Neural cell (in vitro differentiated cells): ENCODE measurements around the gene PDE10A. TPM values are rescaled to one million over a fixed set of nuclear protein-coding genes. Genes with fewer than 3 reads are reported as not detected.

Source experiments
- H2AFZ ChIP-seq: fragments of 200-600, 300-800 bp; sonication (generic), shearing (Covaris generic); 2 replicates; pipeline ENCODE4 v1.6.0; 2014; ENCODE audit warnings: low read depth, mild to moderate bottlenecking, antibody characterized with exemption, low read length, moderate library complexity
- H3F3A ChIP-seq: fragments of 200-600 bp; shearing (Covaris generic); 2 replicates; pipeline ENCODE4 v1.6.1; 2016; ENCODE audit warnings: mild to moderate bottlenecking, moderate library complexity, mixed read lengths, antibody characterized with exemption, low read length; ENCODE audit not compliant: insufficient read depth, poor library complexity, severe bottlenecking
- H3K27ac ChIP-seq: fragments of 200-600, 300-800 bp; sonication (generic), shearing (Covaris generic); 2 replicates; pipeline ENCODE4 v1.5.1; 2014; ENCODE audit warnings: mild to moderate bottlenecking, low read length, moderate library complexity
- H3K27me3 ChIP-seq: fragments of 300-800, 200-600 bp; sonication (generic), shearing (Covaris generic); 2 replicates; pipeline ENCODE4 v1.6.0; 2014; ENCODE audit warnings: mild to moderate bottlenecking, low read depth, low read length, moderate library complexity; ENCODE audit not compliant: insufficient read depth
- H3K36me3 ChIP-seq: fragments of 300-800, 200-600 bp; sonication (generic), shearing (Covaris generic); 2 replicates; pipeline ENCODE4 v1.5.1; 2014; ENCODE audit warnings: mild to moderate bottlenecking, antibody characterized with exemption, low read length, moderate library complexity; ENCODE audit not compliant: insufficient read depth
- H3K4me2 ChIP-seq: fragments of 300-800, 200-600 bp; sonication (generic), shearing (Covaris generic); 2 replicates; pipeline ENCODE4 v1.6.0; 2014; ENCODE audit warnings: mild to moderate bottlenecking, low read length
- H3K4me3 ChIP-seq: fragments of 300-800, 200-600 bp; sonication (generic), shearing (Covaris generic); 2 replicates; pipeline ENCODE4 v1.5.1; 2014; ENCODE audit warnings: mild to moderate bottlenecking, low read length, moderate library complexity
- H3K79me2 ChIP-seq: fragments of 200-600 bp; shearing (Covaris generic); replicated peaks from 2 replicates; pipeline ENCODE4 v1.6.0; 2014; ENCODE audit warnings: mild to moderate bottlenecking, low read length, moderate library complexity; ENCODE audit not compliant: insufficient read depth
- H3K9ac ChIP-seq: fragments of 300-800, 200-600 bp; sonication (generic), shearing (Covaris generic); 2 replicates; pipeline ENCODE4 v1.6.1; 2016; ENCODE audit warnings: mild to moderate bottlenecking, low read length, mixed read lengths
- H3K9me2 ChIP-seq: fragments of 200-600 bp; shearing (Covaris generic); 2 replicates; pipeline ENCODE4 v1.6.1; 2016; ENCODE audit warnings: mild to moderate bottlenecking, low read length, mixed read lengths; ENCODE audit not compliant: insufficient read depth
- H3K9me3 ChIP-seq: fragments of 200-600, 300-800 bp; sonication (generic), shearing (Covaris generic); 2 replicates; pipeline ENCODE4 v1.6.1; 2016; ENCODE audit warnings: mild to moderate bottlenecking, mixed run types, low read length, moderate library complexity, mixed read lengths
- H4K20me1 ChIP-seq: fragments of 200-600 bp; shearing (Covaris generic); 2 replicates; pipeline ENCODE4 v1.6.1; 2016; ENCODE audit warnings: mild to moderate bottlenecking, mixed run types; ENCODE audit not compliant: insufficient read depth
- CTCF ChIP-seq: fragments of 450-650 bp; IDR thresholded peaks from 2 replicates; pipeline ENCODE4 v1.5.1; 2014; ENCODE audit warnings: antibody characterized with exemption, mild to moderate bottlenecking, moderate library complexity; ENCODE audit not compliant: poor library complexity, severe bottlenecking
- EP300 ChIP-seq: fragments of 450-650 bp; conservative IDR thresholded peaks from 2 replicates; pipeline ENCODE4 v1.6.1; 2014; ENCODE audit warnings: antibody characterized with exemption, mild to moderate bottlenecking, moderate library complexity; ENCODE audit not compliant: poor library complexity, severe bottlenecking
- EZH2 ChIP-seq: fragments of 200-600, 300-800 bp; shearing (Covaris generic), sonication (generic); IDR thresholded peaks from 2 replicates; pipeline ENCODE4 v1.6.1; 2014; ENCODE audit warnings: antibody characterized with exemption, low read length, borderline replicate concordance, mild to moderate bottlenecking; ENCODE audit not compliant: insufficient read depth, poor library complexity, severe bottlenecking
- MXI1 ChIP-seq: fragments of 450-650 bp; conservative IDR thresholded peaks from 2 replicates; pipeline ENCODE4 v1.6.1; 2014; ENCODE audit warnings: antibody characterized with exemption, mild to moderate bottlenecking; ENCODE audit not compliant: poor library complexity, severe bottlenecking
- POLR2AphosphoS5 ChIP-seq: IDR thresholded peaks from 2 replicates; pipeline ENCODE4 v1.6.1; 2012
- RAD21 ChIP-seq: fragments of 450-650 bp; conservative IDR thresholded peaks from 2 replicates; pipeline ENCODE4 v1.6.1; 2014; ENCODE audit warnings: antibody characterized with exemption, mild to moderate bottlenecking, moderate library complexity
- REST ChIP-seq: IDR thresholded peaks from 2 replicates; pipeline ENCODE4 v1.6.1; 2012; ENCODE audit warnings: borderline replicate concordance
- SMC3 ChIP-seq: fragments of 450-650 bp; conservative IDR thresholded peaks from 2 replicates; pipeline ENCODE4 v1.6.1; 2014; ENCODE audit warnings: antibody characterized with exemption, mild to moderate bottlenecking, moderate library complexity; ENCODE audit not compliant: poor library complexity
- TAF1 ChIP-seq: IDR thresholded peaks from 2 replicates; pipeline ENCODE4 v1.6.1; 2012; ENCODE audit warnings: low read depth
- polyA plus RNA-seq: library from polyadenylated mRNA; depleted of rRNA; stranded (reverse); fragments of >200 nt; gene quantifications from 2 replicates; pipeline ENCODE4 v1.2.3, GENCODE V29; 2014

The PDE10A gene
- polyA plus RNA-seq, 1 donor from 2014 or later: 52.4 TPM

GRCh38 chr6:165698868-165699267, 35.8 kb upstream of the PDE10A start:
- Histone ChIP-seq H4K20me1 (no peaks in the 10 kb centered on the region), H3K9ac (no peak overlapping the region), H3K4me3 (no peak overlapping the region), H2AFZ (no peak overlapping the region), H3K79me2 (no peaks in the 10 kb centered on the region), H3K4me2 (no peak overlapping the region), H3K9me3 (no peaks in the 10 kb centered on the region), H3K9me2 (no peaks in the 10 kb centered on the region), H3F3A (no peaks in the 10 kb centered on the region), H3K36me3 (no peaks in the 10 kb centered on the region), H3K27me3 (no peaks in the 10 kb centered on the region), H3K27ac (no peak overlapping the region)
- TF ChIP-seq CTCF (no peak), TAF1 (no peak), EP300 (no peak), SMC3 (no peak), POLR2AphosphoS5 (no peak), RAD21 (no peak), REST (no peak), EZH2 (no peak), MXI1 (no peak)

GRCh38 chr6:165697171-165697570, 34.1 kb upstream of the PDE10A start:
- Histone ChIP-seq H3K4me2 (no peak overlapping the region), H2AFZ (no peak overlapping the region), H3K4me3 (no peak overlapping the region), H3K9me3 (no peaks in the 10 kb centered on the region), H3K79me2 (no peaks in the 10 kb centered on the region), H4K20me1 (no peaks in the 10 kb centered on the region), H3K9ac (no peak overlapping the region), H3K27me3 (no peaks in the 10 kb centered on the region), H3K36me3 (no peaks in the 10 kb centered on the region), H3K9me2 (no peaks in the 10 kb centered on the region), H3K27ac (no peak overlapping the region), H3F3A (no peaks in the 10 kb centered on the region)
- TF ChIP-seq POLR2AphosphoS5 (no peak), MXI1 (no peak), EZH2 (no peak), TAF1 (no peak), REST (no peak), SMC3 (no peak), CTCF (no peak)
